HG02981 (cell line): Measurements from ENCODE around the gene ANKS4B.
A peak's percentile ranks its signal among the peaks of the same experiment; 100 is the strongest.
"Not testable (repeated sequence)": the region's sequence is repeated elsewhere in the genome, so short reads cannot be mapped to it uniquely, and the experiment has no call there.

Source experiments
- ATAC-seq: cut with Tn5 transposase; IDR thresholded peaks from one replicate; pipeline ENCODE4 v1.9.1; 2021; ENCODE audit warnings: mild to moderate bottlenecking, moderate library complexity; ENCODE audit not compliant: unreplicated experiment

Gene ANKS4B

DNA sequence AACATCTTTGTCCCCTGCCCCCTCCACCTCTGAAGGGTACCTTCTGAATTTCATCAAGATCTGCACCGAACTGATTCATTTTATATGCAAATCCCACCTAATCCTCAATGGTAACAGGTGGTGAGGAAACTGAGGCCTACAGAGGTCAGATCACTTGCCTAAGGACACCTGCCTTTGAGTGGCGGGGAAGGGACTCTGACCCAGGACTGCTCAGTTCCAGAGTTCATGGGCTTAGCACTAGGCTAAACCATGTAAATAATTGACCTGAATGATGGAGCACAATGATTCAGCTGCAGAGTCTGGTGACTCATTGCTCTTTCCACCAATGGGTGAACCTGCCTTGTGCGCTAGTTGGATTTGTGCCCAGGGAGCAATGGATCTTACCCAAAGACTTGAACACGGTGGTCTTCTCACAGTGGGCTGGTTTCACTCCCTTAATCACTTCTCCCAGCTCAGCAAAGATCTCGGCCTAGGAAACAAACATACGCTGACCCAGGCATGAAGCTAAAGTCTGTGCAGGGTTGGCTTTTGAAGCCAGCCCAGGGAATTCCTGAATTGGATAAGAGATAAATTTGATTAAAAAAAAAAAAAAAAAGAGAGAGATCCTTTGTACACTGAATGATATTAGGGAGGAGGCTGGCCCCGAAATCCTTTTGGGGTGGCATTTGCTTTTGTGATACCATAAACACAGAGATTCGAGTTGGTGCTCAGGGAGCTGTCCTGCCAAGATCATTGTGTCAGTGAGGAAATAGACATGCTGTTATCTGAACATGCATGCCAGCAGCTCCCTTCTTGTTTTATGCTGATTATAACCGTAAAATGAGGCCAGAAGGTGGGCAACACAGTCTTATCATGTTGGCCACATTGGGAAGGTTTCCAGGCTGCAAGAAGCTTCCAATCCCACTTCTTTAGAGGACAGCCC, 27.6 kb downstream of the ANKS4B start:
- ATAC-seq, result no peak

DNA sequence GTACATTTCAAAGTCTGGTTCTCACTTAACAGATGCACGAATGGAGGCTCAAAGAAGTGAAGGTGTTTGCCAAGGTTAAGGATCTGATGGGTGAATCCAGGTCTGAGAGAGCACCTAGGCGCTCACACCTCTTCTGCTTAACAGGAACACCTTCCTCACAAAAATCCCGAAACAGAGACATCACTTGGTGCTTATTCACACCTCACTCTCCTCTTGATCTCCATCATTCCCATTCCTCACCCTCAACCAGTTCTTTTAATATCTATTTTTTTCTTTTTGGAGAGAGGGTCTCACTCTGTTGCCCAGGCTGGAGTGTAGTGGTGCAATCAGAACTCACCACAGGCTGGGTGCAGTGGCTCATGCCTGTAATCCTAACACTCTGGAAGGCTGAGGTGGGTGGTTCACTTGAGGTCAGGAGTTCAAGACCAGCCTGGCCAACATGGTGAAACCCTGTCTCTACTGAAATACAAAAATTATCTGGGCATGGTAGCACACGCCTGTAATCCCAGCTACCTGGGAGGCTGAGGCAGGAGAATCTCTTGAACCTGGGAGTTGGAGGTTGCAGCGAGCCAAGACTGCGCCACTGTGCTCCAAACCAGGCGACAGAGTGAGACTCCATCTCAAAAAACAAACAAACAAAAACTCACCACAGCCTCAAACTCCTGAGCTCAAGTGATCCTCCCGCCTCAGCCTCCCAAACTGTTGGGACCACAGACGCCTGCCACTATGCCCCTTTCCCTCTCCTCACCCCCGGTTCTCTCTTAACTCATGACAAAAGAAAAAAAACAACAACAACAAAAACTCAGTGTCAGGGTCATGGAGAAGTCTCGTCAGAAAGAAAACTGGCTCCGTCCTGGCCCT, 29.5 kb downstream of the ANKS4B start:
- no peak for ATAC-seq

DNA sequence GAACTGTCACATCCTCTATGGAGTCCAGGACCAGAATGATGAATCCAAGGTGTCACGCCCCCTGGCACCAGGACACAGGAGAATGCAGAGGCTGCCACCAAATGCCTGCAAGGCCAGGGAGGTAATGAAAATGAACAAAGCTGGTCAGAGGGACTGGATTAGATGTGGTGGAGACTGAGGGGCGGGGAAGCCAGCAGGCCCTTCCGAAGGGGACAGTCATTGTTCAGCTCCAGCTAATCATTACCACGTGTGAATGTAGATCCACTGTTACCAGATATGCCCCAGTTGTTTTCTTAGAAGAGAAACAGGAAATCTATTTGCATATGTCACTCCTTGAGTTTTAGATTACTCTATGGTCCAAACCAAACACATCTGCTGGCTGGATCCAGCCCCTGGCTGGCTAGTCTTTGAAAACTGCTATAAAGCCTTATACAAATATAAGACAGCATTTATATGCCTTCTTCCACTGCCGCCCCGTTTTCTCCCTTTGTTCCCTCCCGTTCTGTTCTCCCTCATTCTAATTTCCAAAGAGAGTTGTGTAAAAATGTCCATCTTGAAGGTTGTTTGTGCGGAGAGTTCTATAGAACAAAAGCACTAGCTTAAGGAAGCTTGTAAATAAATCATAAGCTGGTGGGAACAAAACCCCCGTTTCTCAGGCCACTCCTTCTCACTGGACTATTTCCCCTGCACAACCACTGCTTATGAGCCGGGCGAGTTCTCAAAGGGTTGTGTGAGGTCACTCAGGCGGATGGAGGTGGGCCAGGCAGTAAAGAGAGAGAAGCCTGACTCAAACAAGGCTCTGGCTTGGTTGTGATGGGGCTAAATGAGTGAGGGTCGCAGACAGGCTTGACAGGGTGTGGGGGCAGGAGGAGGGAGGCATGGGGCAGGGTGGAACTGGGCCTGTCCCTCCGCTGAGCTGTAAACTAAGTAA, 30.4 kb downstream of the ANKS4B start:
- ATAC-seq, result peak; percentile 70

DNA sequence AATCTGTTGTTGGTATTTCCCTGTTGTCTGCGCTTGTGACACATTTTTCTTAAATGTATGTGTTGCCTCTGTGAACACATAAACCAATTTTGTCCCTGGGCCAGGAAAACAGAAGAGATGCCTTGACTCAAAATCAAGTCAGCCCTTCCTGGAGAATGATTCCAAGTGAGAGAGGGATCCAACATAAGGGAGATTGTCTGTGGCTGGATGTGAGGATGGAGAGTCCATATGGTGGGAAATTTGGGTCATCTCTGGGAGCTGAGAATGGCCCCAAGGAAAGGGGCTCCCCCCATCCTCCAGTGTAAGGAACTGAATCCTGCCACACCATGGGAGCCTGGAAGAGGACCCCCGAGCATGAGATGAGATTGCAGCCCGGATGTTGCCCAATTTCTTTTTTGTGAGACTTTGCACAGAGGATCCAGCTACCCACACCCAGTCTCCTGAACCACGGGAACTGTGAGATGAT, 31.1 kb downstream of the ANKS4B start:
- ATAC-seq, result no peak

DNA sequence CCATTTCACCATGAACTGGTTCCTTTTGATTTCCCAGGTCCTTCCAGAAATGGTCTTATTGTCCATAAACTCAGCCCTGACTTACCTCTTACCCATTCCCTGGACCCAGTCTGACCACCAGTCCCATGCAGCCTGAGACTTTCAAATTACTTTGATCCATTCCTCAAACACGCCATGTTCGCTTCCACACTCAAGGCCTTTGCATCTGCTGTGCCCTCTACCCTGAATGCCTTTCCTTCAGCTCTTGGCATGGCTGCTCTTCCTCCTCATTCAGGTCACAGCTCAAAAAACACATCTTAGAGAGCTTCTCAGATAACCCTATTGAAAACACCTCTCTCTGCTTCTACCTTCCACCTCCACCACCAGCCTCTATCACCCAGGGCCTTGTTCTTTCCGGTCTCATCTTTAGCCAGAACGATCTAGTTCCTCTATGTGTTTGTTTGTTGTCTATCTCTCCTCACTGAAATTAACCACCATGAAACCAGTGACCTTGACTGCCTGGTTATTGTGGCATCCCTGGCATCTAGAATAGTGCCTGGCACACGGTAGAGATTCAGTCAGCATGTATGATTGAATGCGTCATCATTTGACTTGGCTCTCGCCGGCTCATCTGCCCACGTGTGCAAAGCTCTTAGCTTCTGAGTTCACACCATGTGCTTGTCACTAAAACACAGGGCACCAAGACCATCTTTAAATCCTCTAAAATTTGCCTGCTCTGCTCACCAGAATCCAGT, 31.8 kb downstream of the ANKS4B start:
- no peak for ATAC-seq

DNA sequence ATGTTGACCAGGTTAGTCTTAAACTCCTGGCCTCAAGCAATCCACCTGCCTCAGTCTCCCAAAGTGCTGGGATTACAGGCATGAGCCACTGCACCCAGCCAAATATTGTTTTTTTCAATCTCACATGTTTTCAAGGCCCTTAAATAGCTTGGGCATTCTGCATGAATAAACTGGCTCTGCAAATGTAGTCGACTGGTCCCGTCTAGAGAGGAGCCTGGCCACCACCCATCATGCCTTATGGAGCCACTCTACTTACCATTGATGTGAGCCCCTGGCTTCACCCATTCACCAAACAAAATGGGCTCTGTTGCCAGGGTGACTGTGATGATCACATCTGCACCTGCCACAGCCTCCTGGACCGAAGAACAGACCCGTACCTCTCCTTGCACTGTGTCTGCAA, 33.8 kb downstream of the ANKS4B start:
- no peak for ATAC-seq

DNA sequence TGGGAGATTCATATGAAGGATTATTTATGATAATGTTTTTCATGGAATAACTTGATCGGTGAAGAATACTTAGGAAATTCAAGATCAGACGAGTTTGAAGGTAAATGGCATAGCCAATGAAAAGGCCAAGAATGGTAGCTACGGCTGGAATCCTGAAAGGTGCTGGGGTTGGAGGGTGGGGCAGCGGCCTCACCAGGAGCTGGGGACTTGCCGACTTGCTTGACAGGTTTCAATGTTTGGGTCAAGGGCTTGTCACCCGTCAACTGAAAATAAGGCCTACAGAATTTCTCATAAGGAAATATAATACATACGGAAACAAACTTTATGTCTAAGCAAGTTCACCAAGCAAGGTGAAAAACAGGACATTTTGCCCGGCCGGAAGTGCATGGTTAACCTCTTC, 34.7 kb downstream of the ANKS4B start:
- ATAC-seq, result no peak

DNA sequence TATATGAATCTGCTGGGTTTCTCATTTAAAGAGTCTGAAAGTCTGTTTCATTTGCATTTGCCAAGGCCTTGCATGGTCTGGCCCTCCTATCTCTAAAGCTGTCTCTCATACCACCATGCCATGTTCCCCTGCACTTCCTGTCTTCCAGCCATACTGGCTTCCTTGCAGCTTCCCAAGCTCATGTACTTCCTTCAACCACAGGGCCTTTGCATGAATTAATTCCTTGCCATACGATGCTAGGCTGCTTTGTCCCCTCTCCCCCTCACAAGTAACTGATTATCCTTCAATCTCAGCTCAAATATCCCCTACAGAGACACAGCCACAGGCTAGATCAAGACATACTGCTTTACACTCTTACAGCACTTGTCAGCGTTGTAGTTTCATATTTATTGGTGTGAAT, 38.8 kb downstream of the ANKS4B start:
- no peak for ATAC-seq

DNA sequence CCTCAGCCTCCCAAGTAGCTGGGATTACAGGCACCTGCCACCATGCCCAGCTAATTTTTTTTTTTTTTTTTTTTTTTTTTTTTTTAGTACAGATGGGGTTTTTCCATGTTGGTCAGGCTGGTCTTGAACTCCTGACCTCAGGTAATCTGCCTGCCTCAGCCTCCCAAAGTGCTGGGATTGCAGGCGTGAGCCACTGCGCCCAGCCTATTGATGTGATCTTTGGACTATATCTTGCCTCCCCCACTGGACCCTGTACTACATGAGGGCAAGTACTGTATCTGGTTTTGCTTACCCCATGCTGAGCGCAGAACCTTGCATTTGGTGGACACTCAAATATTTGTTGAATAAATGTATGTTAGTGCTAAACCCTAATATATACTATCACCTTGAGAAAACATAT, 39.3 kb downstream of the ANKS4B start:
- not testable (repeated sequence) for ATAC-seq

DNA sequence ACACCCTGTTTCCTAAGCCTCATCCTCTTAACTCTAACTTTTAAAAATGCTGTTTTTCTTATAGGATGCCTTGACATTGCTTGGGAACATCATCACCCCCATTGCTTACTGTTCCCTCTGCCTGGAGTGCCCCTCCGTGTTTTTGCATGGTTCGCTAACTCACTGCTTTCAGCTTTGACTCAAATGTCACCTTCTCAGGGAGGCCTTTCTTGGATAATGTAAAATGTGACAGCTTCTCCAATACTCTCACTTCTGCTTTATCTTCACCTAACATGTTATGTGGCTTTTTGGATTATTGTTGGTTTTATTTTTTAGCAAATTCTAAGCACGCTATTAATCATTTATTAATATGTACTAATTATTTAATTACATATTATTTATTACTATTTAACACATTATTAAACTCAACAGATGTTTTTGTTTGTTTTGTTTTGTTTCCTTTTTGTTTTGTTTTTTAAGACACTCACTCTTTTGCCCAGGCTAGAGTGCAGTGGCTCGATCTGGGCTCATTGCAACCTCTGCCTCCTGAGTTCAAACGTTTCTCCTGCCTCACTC, 40.8 kb downstream of the ANKS4B start:
- ATAC-seq, result no peak

DNA sequence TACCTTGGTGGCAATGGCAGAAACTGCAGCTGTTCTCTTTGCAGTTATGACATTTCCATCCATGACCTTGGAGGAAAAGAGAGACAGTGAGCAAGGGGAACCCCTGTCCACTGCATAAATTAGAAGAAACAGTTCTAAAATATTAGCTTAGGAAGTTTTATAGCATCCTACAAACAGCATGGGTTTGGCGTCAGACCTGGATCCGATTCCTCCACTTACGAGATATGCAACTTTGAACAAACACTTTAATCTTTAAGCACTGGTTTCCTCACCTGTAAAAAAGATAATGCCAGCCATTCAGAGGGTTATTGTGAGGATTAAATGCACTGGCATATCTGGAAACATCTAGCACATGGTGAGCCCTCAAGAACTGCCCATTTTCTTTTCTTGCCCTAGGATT, 42.0 kb downstream of the ANKS4B start:
- ATAC-seq, result no peak

DNA sequence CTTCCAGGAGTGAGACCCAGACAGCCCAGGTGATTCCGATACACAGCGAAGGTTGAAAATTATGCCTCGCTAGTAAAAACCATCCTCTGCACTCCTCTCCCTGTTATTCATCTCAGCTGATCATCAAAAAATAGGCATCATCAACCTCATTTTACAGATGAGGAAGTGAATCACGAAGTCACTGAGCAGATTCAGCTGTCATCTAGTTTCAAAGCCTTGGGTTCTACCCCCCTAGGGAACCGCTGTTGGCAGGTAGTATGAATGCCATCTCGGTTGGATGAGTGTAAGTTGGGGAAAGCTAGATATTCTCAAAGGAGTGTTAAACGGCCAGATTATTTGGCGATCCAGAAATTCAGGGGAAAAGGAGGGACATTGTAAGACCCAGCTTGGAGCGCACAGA, 42.6 kb downstream of the ANKS4B start:
- ATAC-seq, result no peak

DNA sequence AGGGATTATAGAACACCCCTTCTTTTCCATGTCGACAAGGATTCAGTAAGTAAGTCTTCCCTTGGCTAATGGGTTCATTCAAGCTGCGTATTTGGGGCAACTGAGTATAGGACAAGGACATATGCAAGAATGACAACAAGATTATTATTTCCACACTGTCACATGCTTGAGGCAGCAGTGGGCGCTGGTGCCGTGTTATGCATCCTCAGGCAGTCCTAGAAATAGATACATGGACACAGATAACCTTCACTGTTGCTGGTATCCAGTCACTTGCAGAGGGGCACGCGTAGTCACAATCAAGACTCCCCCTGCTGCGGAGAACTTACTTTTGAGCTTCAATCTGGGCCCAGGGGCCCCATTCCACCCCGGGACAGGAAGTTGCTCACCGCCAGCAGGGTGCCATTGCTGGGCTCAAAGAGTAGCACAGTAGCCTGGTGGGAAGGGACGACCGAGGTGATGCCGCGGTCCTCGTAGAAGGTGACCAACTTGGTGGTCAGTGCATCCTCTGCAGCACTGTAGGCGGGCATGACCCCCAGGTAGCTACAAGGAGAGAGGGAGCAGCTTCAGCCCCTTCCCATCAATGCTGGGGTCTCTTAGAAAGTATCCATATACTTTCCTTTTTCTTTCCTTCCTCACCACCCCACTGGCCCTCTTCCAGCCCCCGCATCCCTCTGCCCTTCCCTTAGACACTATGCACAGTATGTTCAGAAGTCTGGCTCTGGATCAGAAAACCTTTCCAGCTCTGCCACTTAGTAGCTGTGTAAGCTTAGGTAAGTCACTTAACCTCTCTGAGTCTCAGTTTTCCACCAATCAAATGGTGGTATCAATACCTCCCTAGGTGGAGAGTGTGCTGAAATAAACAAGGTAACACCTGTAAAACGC, 43.8 kb downstream of the ANKS4B start:
- ATAC-seq, result no peak

DNA sequence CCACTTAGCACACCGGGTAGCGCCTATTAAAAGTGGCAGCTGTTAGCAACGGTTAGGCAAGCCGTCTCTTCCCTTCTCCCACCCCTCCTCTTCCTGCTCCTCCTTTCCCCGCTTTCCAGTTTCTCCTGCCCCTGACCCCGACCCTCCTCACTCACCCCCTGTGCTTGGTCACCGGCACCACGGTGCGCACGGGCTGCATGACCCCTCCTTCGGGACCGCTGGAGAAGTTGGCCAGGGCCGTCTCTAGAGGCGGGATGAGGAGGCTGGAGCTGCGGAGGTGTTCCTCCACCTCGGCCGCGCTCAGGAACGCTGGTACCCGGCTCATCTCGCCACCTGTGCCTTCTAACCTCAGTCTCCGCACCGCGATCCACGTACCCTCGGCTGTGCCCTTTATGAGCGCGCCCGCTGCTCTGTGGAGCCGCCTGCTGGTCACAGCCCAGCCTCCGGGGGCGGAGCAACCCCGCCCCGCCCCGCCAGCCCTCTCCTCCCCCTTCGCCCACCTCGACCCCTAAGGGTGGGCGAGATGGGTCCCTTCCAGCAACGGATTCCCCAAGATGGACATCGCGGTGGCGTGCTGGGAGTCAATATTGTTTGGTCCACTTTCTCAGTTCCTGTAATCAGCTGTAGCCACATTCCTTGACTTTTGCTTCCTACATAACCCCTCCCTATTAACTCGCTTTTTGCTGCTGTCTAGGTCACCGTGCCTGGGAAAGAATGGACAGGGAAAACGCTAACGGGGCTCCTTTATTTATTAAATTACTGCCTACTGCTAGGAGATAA, 44.6 kb downstream of the ANKS4B start, which contains the start of gene CRYM:
TSS of gene CRYM (minus strand) at position 364 of the 780 bp plus-strand sequence. CDS start at position 325, 39 bp downstream.
- ATAC-seq, result peak; percentile 42

DNA sequence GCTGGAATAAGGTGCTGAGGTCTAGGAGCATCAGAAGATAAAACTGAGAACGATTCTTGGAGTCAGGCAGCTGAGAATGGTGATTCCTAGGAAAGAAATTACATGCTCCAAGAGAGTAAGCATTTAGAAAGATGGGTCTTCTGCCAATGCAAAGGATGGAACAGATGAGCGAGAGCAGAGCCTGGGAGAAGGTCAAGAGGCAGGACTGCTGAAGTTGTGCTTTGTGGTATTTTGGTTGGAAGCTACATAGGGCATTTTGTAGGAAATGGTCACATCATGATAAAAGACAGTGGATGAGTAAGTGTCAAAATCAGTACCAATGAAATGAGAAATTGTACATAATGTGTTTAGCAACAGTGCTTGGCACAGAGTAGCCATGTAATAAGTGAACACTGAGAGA, 46.0 kb downstream of the ANKS4B start:
- ATAC-seq, result no peak

DNA sequence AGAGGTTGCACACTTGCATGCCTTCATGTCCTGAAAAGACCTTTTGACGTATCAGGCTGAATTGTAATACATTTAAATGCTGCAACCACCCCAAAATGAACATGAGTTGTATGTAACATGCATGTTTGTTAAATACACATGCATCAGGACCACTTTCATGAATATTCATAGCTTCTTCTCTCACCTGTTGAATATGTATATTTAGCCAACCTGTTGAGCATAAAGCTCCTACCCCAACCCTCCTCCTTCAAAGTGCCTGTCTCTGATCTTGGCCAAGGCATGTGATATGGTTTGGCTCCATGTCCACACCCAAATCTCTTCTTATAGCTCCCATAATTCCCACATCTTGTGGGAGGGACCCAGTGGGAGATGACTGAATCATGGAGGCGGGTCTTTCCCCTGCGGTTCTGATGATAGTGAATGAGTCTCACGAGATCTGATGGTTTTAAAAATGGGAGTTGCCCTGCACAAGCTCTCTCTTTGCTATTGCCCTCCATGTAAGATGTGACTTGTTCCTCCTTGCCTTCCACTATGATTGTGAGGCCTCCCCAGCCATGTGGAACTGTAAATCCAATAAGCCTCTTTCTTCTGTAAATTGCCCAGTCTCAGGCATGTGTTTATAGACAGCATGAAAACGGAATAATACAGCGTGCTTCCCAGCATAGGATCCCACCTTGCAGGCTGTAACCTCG, 48.3 kb downstream of the ANKS4B start:
- ATAC-seq, result no peak
